GM23338 (cell line): ENCODE measurements around the gene PLXNA2. TPM values are rescaled to one million over a fixed set of nuclear protein-coding genes. Genes with fewer than 3 reads are reported as not detected.

Source experiments
- ATAC-seq: fragments of 200-7000 bp; cut with Tn5 transposase; 3 replicates; pipeline ENCODE4 v1.9.1; 2020
- DNase-seq: peaks from one replicate; pipeline ENCODE4 v3.0.0-alpha.2; 2015; ENCODE audit warnings: low spot score
- H2AFZ ChIP-seq: fragments of 200-600 bp; sonication (generic); 2 replicates; pipeline ENCODE4 v1.8.0; 2016; ENCODE audit warnings: antibody characterized with exemption, mild to moderate bottlenecking, moderate library complexity
- H3F3A ChIP-seq: fragments of 200-600 bp; sonication (generic); replicated peaks from 2 replicates; pipeline ENCODE4 v1.8.0; 2017; ENCODE audit warnings: antibody characterized with exemption, mixed run types, low read depth
- H3K27ac ChIP-seq: fragments of 200-600 bp; sonication (generic); 2 replicates; pipeline ENCODE4 v1.6.1; 2016; ENCODE audit warnings: low read depth
- H3K27me3 ChIP-seq: fragments of 200-600 bp; sonication (generic); 2 replicates; pipeline ENCODE4 v1.8.0; 2016; ENCODE audit warnings: mild to moderate bottlenecking, mixed run types, moderate library complexity; ENCODE audit not compliant: insufficient read depth
- H3K36me3 ChIP-seq: fragments of 200-600 bp; sonication (generic); 2 replicates; pipeline ENCODE4 v1.8.0; 2016; ENCODE audit warnings: mild to moderate bottlenecking; ENCODE audit not compliant: insufficient read depth
- H3K4me1 ChIP-seq: fragments of 200-600 bp; sonication (generic); 2 replicates; pipeline ENCODE4 v1.8.0; 2016; ENCODE audit warnings: mild to moderate bottlenecking, moderate library complexity; ENCODE audit not compliant: insufficient read depth
- H3K4me2 ChIP-seq: fragments of 200-600 bp; sonication (generic); 2 replicates; pipeline ENCODE4 v1.7.1; 2017; ENCODE audit warnings: mixed run types
- H3K4me3 ChIP-seq: fragments of 200-600 bp; sonication (generic); 2 replicates; pipeline ENCODE4 v1.6.1; 2016; ENCODE audit warnings: mixed run types
- H3K79me2 ChIP-seq: fragments of 200-600 bp; sonication (generic); replicated peaks from 2 replicates; pipeline ENCODE4 v1.8.0; 2017; ENCODE audit warnings: mild to moderate bottlenecking; ENCODE audit not compliant: insufficient read depth
- H3K9me2 ChIP-seq: fragments of 200-600 bp; sonication (generic); 2 replicates; pipeline ENCODE4 v1.8.0; 2017; ENCODE audit not compliant: insufficient read depth
- H4K20me1 ChIP-seq: fragments of 200-600 bp; sonication (generic); replicated peaks from 2 replicates; pipeline ENCODE4 v1.8.0; 2017; ENCODE audit warnings: mild to moderate bottlenecking; ENCODE audit not compliant: insufficient read depth
- H3K27ac Mint-ChIP-seq: 2 replicates; pipeline ENCODE4 v1.8.0; 2020; ENCODE audit warnings: inconsistent platforms, mild to moderate bottlenecking, moderate library complexity, mixed read lengths
- H3K27me3 Mint-ChIP-seq: 3 replicates; pipeline ENCODE4 v1.8.0; 2022; ENCODE audit warnings: low read depth, mild to moderate bottlenecking, moderate library complexity, mixed read lengths, inconsistent platforms; ENCODE audit not compliant: insufficient read depth, poor library complexity
- H3K36me3 Mint-ChIP-seq: 3 replicates; pipeline ENCODE4 v1.8.0; 2021; ENCODE audit warnings: low read depth, mild to moderate bottlenecking, inconsistent platforms, moderate library complexity, mixed read lengths
- H3K4me1 Mint-ChIP-seq: 3 replicates; pipeline ENCODE4 v1.8.0; 2020; ENCODE audit warnings: mild to moderate bottlenecking, inconsistent platforms, mixed read lengths
- H3K4me3 Mint-ChIP-seq: 3 replicates; pipeline ENCODE4 v1.8.0; 2021; ENCODE audit warnings: moderate library complexity, mild to moderate bottlenecking, inconsistent platforms, mixed read lengths
- H3K9me3 Mint-ChIP-seq: 3 replicates; pipeline ENCODE4 v1.8.0; 2020; ENCODE audit warnings: moderate library complexity, mild to moderate bottlenecking, inconsistent platforms, mixed read lengths
- CREB1 ChIP-seq: fragments of 250-450 bp; sonication (Bioruptor Pico); IDR thresholded peaks from 2 replicates; pipeline ENCODE4 v1.5.0; 2020; ENCODE audit warnings: low read depth, mild to moderate bottlenecking, moderate library complexity
- EZH2phosphoT487 ChIP-seq: fragments of 200-600 bp; sonication (generic); IDR thresholded peaks from one replicate; pipeline ENCODE4 v1.8.1; 2018; ENCODE audit warnings: antibody characterized with exemption; ENCODE audit not compliant: unreplicated experiment
- JUNB ChIP-seq: IDR thresholded peaks from one replicate; pipeline ENCODE4 v1.6.1; 2016; ENCODE audit warnings: antibody characterized with exemption; ENCODE audit not compliant: unreplicated experiment
- STAT1 ChIP-seq: IDR thresholded peaks from one replicate; pipeline ENCODE4 v1.6.1; 2016; ENCODE audit warnings: antibody characterized with exemption; ENCODE audit not compliant: unreplicated experiment
- ZNF114 ChIP-seq: fragments of 250-450 bp; sonication (Bioruptor Pico); IDR thresholded peaks from 2 replicates; pipeline ENCODE4 v1.5.0; 2020; ENCODE audit warnings: mild to moderate bottlenecking, moderate library complexity
- polyA plus RNA-seq: library from polyadenylated mRNA; unstranded; fragments of >200 nt; fragmentation: Nextera tagmentation; extraction: Ambion mirVana; gene quantifications from 2 replicates; pipeline ENCODE4 v1.2.1, GENCODE V29; 2016
- total RNA-seq: library from RNA; depleted of rRNA; stranded (reverse); fragments of >200 nt; shearing (Covaris generic); gene quantifications from 2 replicates; pipeline ENCODE4 v1.2.3, GENCODE V29; 2014
- TF ChIP-seq, protein P1 (sequence below), 2 experiments: fragments of 200-600 bp in 1 of 2; sonication (generic) in 1 of 2; conservative IDR thresholded peaks; 2 replicates each; pipeline versions ENCODE4 v1.5.1 to v1.6.1; 2016 to 2017; ENCODE audit warnings: antibody characterized with exemption in 2 of 2, low read depth in 2 of 2, mild to moderate bottlenecking in 2 of 2, moderate library complexity in 1 of 2
- TF ChIP-seq, protein P2 (sequence below): IDR thresholded peaks from one replicate; pipeline ENCODE4 v1.6.1; 2018; ENCODE audit warnings: antibody characterized with exemption; ENCODE audit not compliant: unreplicated experiment

PLXNA2 gene
- total and polyA plus RNA-seq, 2 experiments from 2014 or later = 0.40 to 1.8 TPM

GRCh38 chr1:208278638-208279037 is 34.5 kb upstream of the PLXNA2 start:
- Histone ChIP-seq H3K79me2 (no peaks in the 10 kb centered on the region), H3K27me3 (no peaks in the 10 kb centered on the region), H3K36me3 (no peaks in the 10 kb centered on the region), H3K27ac (no peak overlapping the region), H3K9me2 (0 out of 2 replicates have a peak, but pooled peaks cover 3% of the 10 kb centered on the region), H3K4me1 (peaks cover 18% of the 10 kb centered on the region), H2AFZ (no peak overlapping the region), H3F3A (no peaks in the 10 kb centered on the region), H3K4me2 (no peak overlapping the region), H4K20me1 (no peaks in the 10 kb centered on the region), H3K4me3 (no peak overlapping the region)
- Mint-ChIP-seq H3K9me3 (no peaks in the 10 kb centered on the region), H3K4me3 (no peak overlapping the region), H3K36me3 (no peaks in the 10 kb centered on the region), H3K27ac (no peak overlapping the region), H3K4me1 (peaks cover 27% of the 10 kb centered on the region), H3K27me3 (peaks cover 3% of the 10 kb centered on the region)
- TF ChIP-seq, protein P1, sequence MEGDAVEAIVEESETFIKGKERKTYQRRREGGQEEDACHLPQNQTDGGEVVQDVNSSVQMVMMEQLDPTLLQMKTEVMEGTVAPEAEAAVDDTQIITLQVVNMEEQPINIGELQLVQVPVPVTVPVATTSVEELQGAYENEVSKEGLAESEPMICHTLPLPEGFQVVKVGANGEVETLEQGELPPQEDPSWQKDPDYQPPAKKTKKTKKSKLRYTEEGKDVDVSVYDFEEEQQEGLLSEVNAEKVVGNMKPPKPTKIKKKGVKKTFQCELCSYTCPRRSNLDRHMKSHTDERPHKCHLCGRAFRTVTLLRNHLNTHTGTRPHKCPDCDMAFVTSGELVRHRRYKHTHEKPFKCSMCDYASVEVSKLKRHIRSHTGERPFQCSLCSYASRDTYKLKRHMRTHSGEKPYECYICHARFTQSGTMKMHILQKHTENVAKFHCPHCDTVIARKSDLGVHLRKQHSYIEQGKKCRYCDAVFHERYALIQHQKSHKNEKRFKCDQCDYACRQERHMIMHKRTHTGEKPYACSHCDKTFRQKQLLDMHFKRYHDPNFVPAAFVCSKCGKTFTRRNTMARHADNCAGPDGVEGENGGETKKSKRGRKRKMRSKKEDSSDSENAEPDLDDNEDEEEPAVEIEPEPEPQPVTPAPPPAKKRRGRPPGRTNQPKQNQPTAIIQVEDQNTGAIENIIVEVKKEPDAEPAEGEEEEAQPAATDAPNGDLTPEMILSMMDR (conservative IDR thresholded peaks at IDR 0.05; ENCODE audit: low read depth in 2 of 2) = no peak
- TF ChIP-seq ZNF114 (CRISPR knock-in tag) (no peak), EZH2phosphoT487 (no peak), STAT1 (no peak), CREB1 (no peak)
- TF ChIP-seq, protein P2, sequence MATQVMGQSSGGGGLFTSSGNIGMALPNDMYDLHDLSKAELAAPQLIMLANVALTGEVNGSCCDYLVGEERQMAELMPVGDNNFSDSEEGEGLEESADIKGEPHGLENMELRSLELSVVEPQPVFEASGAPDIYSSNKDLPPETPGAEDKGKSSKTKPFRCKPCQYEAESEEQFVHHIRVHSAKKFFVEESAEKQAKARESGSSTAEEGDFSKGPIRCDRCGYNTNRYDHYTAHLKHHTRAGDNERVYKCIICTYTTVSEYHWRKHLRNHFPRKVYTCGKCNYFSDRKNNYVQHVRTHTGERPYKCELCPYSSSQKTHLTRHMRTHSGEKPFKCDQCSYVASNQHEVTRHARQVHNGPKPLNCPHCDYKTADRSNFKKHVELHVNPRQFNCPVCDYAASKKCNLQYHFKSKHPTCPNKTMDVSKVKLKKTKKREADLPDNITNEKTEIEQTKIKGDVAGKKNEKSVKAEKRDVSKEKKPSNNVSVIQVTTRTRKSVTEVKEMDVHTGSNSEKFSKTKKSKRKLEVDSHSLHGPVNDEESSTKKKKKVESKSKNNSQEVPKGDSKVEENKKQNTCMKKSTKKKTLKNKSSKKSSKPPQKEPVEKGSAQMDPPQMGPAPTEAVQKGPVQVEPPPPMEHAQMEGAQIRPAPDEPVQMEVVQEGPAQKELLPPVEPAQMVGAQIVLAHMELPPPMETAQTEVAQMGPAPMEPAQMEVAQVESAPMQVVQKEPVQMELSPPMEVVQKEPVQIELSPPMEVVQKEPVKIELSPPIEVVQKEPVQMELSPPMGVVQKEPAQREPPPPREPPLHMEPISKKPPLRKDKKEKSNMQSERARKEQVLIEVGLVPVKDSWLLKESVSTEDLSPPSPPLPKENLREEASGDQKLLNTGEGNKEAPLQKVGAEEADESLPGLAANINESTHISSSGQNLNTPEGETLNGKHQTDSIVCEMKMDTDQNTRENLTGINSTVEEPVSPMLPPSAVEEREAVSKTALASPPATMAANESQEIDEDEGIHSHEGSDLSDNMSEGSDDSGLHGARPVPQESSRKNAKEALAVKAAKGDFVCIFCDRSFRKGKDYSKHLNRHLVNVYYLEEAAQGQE = no peak
- ATAC-seq (no peak), DNase-seq (no peak)

DNA sequence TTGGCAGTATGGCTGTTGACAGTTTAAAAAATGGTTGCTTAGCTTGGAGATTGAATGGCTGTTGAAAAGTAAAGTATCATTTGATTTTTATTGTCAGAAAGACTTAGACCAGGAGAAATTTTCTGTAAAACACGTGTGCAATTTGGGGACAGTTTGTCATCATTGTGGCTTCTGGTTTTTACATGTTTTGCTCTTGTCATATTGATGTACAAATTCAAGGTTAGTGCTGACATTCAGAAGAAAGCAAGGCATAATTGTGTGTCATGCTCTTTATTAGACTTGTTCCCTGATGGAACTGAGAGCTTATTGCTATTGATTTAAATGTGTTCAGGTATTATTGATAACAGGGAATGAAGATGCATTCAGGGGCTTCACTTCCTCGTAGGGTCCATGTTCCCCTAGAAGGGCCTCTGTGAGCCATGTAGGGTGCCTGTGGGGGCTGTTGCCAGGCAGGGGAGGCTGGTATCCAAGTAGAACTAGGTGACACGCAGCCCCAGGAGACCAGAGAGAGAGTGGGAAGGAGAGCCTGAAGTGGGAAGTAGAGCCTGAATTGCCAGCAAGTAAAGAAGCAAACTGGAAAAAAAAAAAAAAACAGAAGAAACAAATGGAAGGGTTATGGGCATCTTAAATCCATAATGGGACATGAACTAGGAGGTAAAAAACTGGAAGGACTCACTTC is 32.7 kb upstream of the PLXNA2 start:
- Histone ChIP-seq H2AFZ (no peak overlapping the region), H3K79me2 (no peaks in the 10 kb centered on the region), H3K4me2 (no peak overlapping the region), H3F3A (no peaks in the 10 kb centered on the region), H3K9me2 (peaks cover 5% of the 10 kb centered on the region; the same call in 1 of the 2 replicates), H4K20me1 (no peaks in the 10 kb centered on the region), H3K4me3 (no peak overlapping the region), H3K27ac (no peak overlapping the region), H3K36me3 (no peaks in the 10 kb centered on the region), H3K27me3 (no peaks in the 10 kb centered on the region), H3K4me1 (peaks cover 26% of the 10 kb centered on the region)
- ATAC-seq = no peak
- H3K4me3 Mint-ChIP-seq = no peak overlapping the region
- no peak for DNase-seq
- H3K4me1 Mint-ChIP-seq = peaks cover 32% of the 10 kb centered on the region
- H3K27me3 Mint-ChIP-seq = peaks cover 3% of the 10 kb centered on the region
- TF ChIP-seq JUNB (no peak), STAT1 (no peak)
- TF ChIP-seq, protein P1 (conservative IDR thresholded peaks at IDR 0.05; ENCODE audit: low read depth in 2 of 2) = no peak
- H3K36me3 Mint-ChIP-seq = no peaks in the 10 kb centered on the region
- H3K27ac Mint-ChIP-seq = no peak overlapping the region
- H3K9me3 Mint-ChIP-seq = no peaks in the 10 kb centered on the region
